Small intestine (tissue), 7 donors: ENCODE measurements around the gene PRKAB1. TPM values are rescaled to one million over a fixed set of nuclear protein-coding genes. Genes with fewer than 3 reads are reported as not detected.

Experiments
- DNase-seq, 2 donors: peaks; one replicate each; pipeline versions ENCODE4 v3.0.0 to v3.0.0-alpha.2; 2013
- FAIRE-seq: peaks from 2 replicates; lab custom pipeline; 2012; peaks lifted over from hg19 to GRCh38; lab: Jason Lieb, UNC
- H3K27ac ChIP-seq, 3 donors: one replicate each; pipeline ENCODE4 v1.5.1; 2013; ENCODE audit warnings: low read length in 2 of 3, mild to moderate bottlenecking in 2 of 3, control low read depth in 1 of 3, inconsistent platforms in 1 of 3, low read depth in 1 of 3, moderate library complexity in 1 of 3
- H3K27me3 ChIP-seq, 3 donors: one replicate each; pipeline ENCODE4 v1.6.1; 2013; ENCODE audit warnings: low read length in 3 of 3, inconsistent platforms in 1 of 3; ENCODE audit not compliant: control insufficient read depth in 3 of 3, insufficient read depth in 3 of 3
- H3K36me3 ChIP-seq, 3 donors: one replicate each; pipeline ENCODE4 v1.6.1; 2013; ENCODE audit warnings: low read length in 3 of 3, inconsistent platforms in 1 of 3, low read depth in 1 of 3, mild to moderate bottlenecking in 1 of 3, moderate library complexity in 1 of 3; ENCODE audit not compliant: control insufficient read depth in 3 of 3, insufficient read depth in 2 of 3
- H3K4me1 ChIP-seq, 3 donors: one replicate each; pipeline ENCODE4 v1.6.1; 2013; ENCODE audit warnings: low read length in 2 of 3, inconsistent platforms in 1 of 3, low read depth in 1 of 3, mild to moderate bottlenecking in 1 of 3, moderate library complexity in 1 of 3; ENCODE audit not compliant: control insufficient read depth in 3 of 3, insufficient read depth in 2 of 3
- H3K4me3 ChIP-seq, 3 donors: one replicate each; pipeline ENCODE4 v1.5.1; 2013; ENCODE audit warnings: low read length in 3 of 3, control low read depth in 1 of 3, inconsistent platforms in 1 of 3, low read depth in 1 of 3, mild to moderate bottlenecking in 1 of 3, moderate library complexity in 1 of 3
- H3K9me3 ChIP-seq, 2 donors: one replicate each; pipeline ENCODE4 v1.6.1; 2013; ENCODE audit warnings: low read depth in 1 of 2, low read length in 1 of 2; ENCODE audit not compliant: control insufficient read depth in 2 of 2, insufficient read depth in 1 of 2
- WGBS, 3 donors: extraction: QIAGEN DNeasy Blood & Tissue Kit; methylation state at CpG; one replicate each; pipeline ENCODE4 v1.1.7; 2013; 5-methylcytosine and 5-hydroxymethylcytosine counted together
- polyA plus RNA-seq, 4 donors: library from polyadenylated mRNA; stranded (reverse) in 3 of 4; unstranded in 1 of 4; fragments of 200-250 nt in 3 of 4; fragments of 120-200 nt in 1 of 4; gene quantifications; one replicate each; pipeline versions ENCODE4 v1.2.1 to v1.2.3, GENCODE V29; 2013
- donor health status: healthy with polysubstance abuse.
- donor health status: control.
- donor health status: control.
- donor health status: Bipolar disorder and iron deficiency.
- donor health status: healthy.

The PRKAB1 gene
- polyA plus RNA-seq, 4 donors, result 32.3 to 70.2 (median 64.0) TPM

DNA sequence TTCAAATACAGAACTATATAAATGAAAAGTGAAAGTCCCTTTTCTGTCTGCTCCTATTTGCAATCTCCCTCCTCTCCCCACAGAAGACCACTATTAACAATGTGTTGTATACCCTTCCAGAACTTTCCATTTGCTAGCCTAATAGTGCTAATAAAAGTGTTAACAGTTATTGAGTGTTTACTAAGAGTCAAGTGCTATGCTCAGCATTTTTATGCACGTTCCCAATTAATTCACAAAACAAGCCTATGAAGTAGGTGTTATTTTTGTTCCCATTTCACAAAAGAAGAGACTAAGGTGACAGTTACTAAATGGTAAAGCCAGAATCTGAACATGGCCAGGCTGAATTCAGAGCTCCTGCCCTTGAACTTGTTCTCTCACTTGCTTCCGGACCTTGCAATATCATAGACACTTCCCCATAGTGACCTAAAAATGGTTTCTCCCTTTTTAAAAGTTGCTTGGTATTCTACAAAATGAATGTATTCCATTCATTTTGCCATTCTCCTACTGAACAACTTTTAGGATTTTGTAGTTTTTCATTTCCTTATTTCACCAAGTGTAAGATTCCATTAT lies 1.6 kb upstream of the PRKAB1 start:
- FAIRE-seq (no peak), DNase-seq (no peak)
- no peak overlapping the region for H3K4me3 ChIP-seq
- no peak overlapping the region for H3K27ac ChIP-seq
- H3K36me3 ChIP-seq, result peaks cover 0 to under 1% (median 0%) of the 10 kb centered on the region in 3 donors
- no peaks in the 10 kb centered on the region for H3K9me3 ChIP-seq
- WGBS, 3 donors, result 62 to 91% (median 74%) methylated on average over 2 of the region's 2 CpGs
- peaks cover 2 to 22% (median 4%) of the 10 kb centered on the region in 3 donors for H3K4me1 ChIP-seq
- no peaks in the 10 kb centered on the region for H3K27me3 ChIP-seq

DNA sequence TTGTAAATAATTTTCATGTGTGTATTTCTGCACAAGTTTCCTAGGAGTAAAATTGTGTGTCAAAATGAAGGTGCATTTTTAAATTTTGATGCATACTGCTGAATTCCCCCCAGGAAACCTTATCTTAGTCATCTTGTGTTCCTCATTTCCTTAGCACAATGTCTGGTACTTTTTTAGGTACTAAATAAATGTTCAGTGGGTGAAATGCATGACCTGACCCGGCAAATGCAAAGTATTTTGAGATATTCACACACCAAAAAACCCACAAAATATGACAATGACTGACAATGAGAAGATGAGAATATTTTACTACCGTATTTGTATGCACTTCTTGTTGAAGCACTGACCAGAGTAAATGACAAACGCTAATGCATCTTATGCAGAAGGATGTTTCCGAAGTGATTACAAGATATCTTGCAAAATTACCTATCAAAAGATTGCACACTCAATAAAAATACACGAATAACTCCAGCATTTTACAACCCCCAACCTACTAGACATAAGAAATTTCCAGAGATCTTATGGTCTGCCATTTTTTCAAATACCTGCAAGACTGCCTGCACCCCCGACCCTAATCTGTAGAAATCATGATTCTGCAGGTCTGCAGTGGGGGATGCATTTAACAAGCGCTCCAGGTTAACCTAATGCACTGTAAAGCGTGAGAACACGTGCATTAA lies 895 bp upstream of the PRKAB1 start:
- FAIRE-seq (no peak), DNase-seq (no peak)
- no peaks in the 10 kb centered on the region for H3K9me3 ChIP-seq
- no peak overlapping the region for H3K27ac ChIP-seq
- peaks cover 0 to 3% (median 1%) of the 10 kb centered on the region in 3 donors for H3K36me3 ChIP-seq
- H3K27me3 ChIP-seq, result no peaks in the 10 kb centered on the region
- H3K4me1 ChIP-seq, result peaks cover 2 to 23% (median 6%) of the 10 kb centered on the region in 3 donors
- WGBS, 3 donors, result 14 to 18% (median 15%) methylated on average over 9 of the region's 9 CpGs
- H3K4me3 ChIP-seq, result peak overlapping the region; percentile 28 to 72 (median 41)

DNA sequence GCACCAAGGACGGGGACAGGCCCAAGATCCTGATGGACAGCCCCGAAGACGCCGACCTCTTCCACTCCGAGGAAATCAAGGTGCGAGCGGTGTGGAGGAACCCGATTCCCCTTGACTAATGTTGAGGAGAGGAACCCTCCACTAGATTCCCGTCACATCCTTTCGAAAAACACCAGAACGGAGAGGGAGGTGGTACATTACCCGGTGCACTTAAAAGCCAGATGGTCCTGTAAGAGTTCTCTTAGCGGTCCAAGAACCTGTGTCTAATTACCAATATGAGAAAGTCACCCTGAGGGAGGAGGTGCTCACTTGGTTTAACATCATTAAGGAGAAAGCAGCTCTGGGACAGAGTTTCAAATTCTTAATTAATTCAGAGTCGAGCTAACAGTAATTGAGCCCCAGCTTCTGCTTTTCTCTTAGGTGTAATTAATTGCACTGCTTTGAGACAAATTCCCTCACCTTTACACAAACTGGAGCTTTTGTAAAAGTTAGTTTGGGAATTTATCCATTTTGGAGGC lies 450 bp downstream of the PRKAB1 start:
- H3K36me3 ChIP-seq, result peaks cover 3 to 15% (median 8%) of the 10 kb centered on the region in 3 donors
- peak overlapping the region; percentile 72 to 91 (median 89) for H3K4me3 ChIP-seq
- no peaks in the 10 kb centered on the region for H3K27me3 ChIP-seq
- WGBS, 3 donors, result 1 to 3% (median 1%) methylated on average over 14 of the region's 14 CpGs
- peak overlapping the region; percentile 89 to 100 (median 99) for H3K27ac ChIP-seq
- peaks cover 2 to 23% (median 12%) of the 10 kb centered on the region in 3 donors for H3K4me1 ChIP-seq
- FAIRE-seq (no peak), DNase-seq (peak in 1 of 2 donors; percentile 26)
- H3K9me3 ChIP-seq, result no peaks in the 10 kb centered on the region

DNA sequence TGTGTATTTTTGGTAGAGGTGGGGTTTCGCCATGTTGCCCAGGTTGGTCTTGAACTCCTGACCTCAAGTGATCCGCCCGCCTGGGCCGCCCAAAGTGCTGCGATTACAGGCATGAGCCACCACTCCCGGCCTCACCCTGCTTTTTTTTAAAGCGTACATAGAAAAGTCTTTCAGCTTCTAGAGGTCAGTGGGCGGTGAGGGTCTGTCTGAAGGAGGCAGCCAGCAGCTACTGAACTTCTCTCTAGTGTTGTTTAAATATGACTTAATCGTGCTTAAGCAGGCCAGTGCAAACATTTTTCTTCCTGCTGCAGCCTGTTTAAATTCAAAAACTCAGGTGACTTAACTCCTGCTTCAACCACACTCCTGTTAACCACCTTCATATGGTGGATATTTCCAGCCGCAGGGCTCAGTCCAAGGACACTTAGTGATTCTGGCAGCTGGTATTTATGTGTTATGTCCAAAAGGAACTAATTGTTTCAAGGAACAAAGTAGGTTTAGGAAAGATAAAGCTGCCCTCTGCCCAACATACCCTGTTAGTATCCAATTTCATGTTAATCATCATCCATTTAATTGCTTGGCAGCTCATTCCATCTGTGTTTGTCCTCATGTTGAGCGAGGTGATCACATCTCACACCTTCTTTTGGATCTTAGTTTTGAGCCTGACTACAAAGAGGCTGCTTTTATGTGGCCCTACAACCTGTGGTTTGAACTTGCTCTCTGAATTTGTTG lies 2.0 kb downstream of the PRKAB1 start:
- Histone ChIP-seq H3K4me1 (peaks cover 2 to 23% (median 21%) of the 10 kb centered on the region in 3 donors), H3K27ac (peak overlapping the region; percentile 81 to 99 (median 93)), H3K9me3 (no peaks in the 10 kb centered on the region), H3K4me3 (peak overlapping the region in 2 of 3 donors; percentile 28 to 72), H3K36me3 (peaks cover 5 to 30% (median 20%) of the 10 kb centered on the region in 3 donors), H3K27me3 (no peaks in the 10 kb centered on the region)
- DNase-seq (peak; percentile 85 to 88), FAIRE-seq (no peak)
- WGBS, 3 donors, result 6 to 46% (median 23%) methylated on average over 11 of the region's 11 CpGs

DNA sequence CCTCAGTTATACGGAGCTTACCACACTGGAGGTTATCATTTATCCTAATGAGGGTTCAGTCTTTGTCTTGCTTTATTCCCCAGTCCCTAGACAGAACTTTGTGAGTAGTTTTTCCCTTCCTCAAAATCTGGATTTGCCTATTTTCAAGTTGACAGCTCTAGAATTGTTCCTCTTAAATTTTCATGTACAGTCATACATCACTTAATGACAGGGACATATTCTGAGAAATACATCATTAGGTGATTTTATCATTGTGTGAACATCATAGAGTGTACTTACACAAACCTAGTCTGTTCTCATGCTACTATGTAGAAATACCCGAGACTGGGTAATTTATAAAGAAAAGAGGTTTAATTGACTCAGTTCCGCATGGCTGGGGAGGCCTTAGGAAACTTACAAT lies 3.1 kb downstream of the PRKAB1 start:
- peaks cover 12 to 38% (median 26%) of the 10 kb centered on the region in 3 donors for H3K36me3 ChIP-seq
- H3K27ac ChIP-seq, result peak overlapping the region in 2 of 3 donors; percentile 45 to 99

DNA sequence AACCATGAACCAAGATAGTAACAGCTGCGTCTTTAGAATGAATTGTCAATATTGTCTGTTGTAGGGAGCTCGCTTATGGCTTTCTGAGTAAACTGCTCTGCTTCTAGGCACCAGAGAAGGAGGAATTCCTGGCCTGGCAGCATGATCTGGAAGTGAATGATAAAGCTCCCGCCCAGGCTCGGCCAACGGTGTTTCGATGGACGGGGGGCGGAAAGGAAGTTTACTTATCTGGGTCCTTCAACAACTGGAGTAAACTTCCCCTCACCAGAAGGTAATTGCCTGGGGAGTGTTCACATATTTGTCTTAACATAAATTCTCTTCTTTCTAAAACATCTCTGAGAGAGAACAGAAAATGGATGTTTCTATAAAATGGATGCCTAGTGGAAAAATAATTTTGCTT lies 4.3 kb downstream of the PRKAB1 start:
- FAIRE-seq (no peak), DNase-seq (no peak)
- H3K27me3 ChIP-seq, result no peaks in the 10 kb centered on the region
- WGBS, 3 donors, result 78 to 91% (median 88%) methylated on average over 8 of the region's 8 CpGs
- H3K36me3 ChIP-seq, result peaks cover 14 to 49% (median 27%) of the 10 kb centered on the region in 3 donors
- no peak overlapping the region for H3K4me3 ChIP-seq
- H3K9me3 ChIP-seq, result no peaks in the 10 kb centered on the region
- H3K27ac ChIP-seq, result peak overlapping the region in 2 of 3 donors; percentile 13 to 54
- H3K4me1 ChIP-seq, result peaks cover 0 to 21% (median 21%) of the 10 kb centered on the region in 3 donors

More for the DNA sequence above, 3.1 kb downstream of the PRKAB1 start:
- H3K9me3 ChIP-seq, result no peaks in the 10 kb centered on the region
- DNase-seq, result no peak
- no peak for FAIRE-seq
- no peaks in the 10 kb centered on the region for H3K27me3 ChIP-seq
- H3K4me1 ChIP-seq, result peaks cover 0 to 23% (median 21%) of the 10 kb centered on the region in 3 donors
- no peak overlapping the region for H3K4me3 ChIP-seq
- WGBS, 3 donors, result 68 to 73% (median 70%) methylated on average over 3 of the region's 3 CpGs

DNA sequence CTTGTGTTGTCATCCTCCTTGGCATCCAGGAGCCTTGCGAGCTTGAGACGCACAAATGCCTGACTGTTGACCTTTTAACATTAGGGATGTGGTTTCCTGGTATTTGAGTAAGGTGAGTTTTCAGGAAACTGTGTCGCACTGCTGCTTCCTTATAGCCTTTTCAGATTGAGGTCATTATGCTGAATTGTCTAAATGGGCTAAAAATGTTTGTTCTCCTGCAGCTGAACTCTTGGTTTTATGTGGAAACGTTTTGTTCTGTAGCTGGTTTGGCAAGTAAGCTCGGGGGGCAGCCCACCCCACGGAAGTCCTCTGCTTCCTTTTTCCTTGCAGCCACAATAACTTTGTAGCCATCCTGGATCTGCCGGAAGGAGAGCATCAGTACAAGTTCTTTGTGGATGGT lies 5.7 kb downstream of the PRKAB1 start:
- Histone ChIP-seq H3K4me1 (peaks cover 0 to 21% (median 20%) of the 10 kb centered on the region in 3 donors), H3K27ac (peak overlapping the region in 2 of 3 donors; percentile 58 to 89), H3K9me3 (no peaks in the 10 kb centered on the region), H3K36me3 (peaks cover 18 to 61% (median 36%) of the 10 kb centered on the region in 3 donors), H3K4me3 (no peak overlapping the region), H3K27me3 (no peaks in the 10 kb centered on the region)
- FAIRE-seq, result no peak
- DNase-seq, result peak; percentile 32 to 43
- 43 to 50% (median 44%) methylated on average over 7 of the region's 7 CpGs for WGBS, 3 donors

DNA sequence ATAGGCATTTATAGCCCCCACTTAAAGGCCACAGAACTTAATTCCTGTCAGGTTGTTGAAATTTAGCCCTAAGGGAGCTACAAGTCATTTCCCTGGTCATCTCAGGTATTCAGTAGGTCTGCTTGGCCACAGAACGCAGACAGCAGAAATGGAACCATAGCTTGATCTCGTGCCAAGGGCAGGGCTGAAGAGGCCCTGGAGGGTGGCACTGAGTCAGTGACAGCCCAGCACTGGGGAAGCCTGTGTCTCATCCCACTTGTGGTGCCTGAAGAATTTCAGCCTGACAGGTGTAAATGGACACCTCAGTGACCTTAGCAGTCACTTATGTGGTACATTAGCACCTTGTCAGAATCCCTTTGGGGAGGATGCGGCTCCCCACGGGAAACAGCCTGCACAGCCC lies 6.6 kb downstream of the PRKAB1 start:
- no peaks in the 10 kb centered on the region for H3K9me3 ChIP-seq
- peak overlapping the region in 1 of 3 donors; percentile 80 for H3K27ac ChIP-seq
- peaks cover 22 to 68% (median 45%) of the 10 kb centered on the region in 3 donors for H3K36me3 ChIP-seq
- H3K4me1 ChIP-seq, result peaks cover 0 to 28% (median 20%) of the 10 kb centered on the region in 3 donors
- FAIRE-seq (no peak), DNase-seq (no peak)
- WGBS, 3 donors, result 82 to 93% (median 90%) methylated on average over 4 of the region's 4 CpGs
- H3K27me3 ChIP-seq, result no peaks in the 10 kb centered on the region
- H3K4me3 ChIP-seq, result no peak overlapping the region
